K562 (cell line): Measurements from ENCODE around the gene MAP1LC3A. TPM values are rescaled to one million over a fixed set of nuclear protein-coding genes. Genes with fewer than 3 reads are reported as not detected.
A peak's percentile ranks its signal among the peaks of the same experiment; 100 is the strongest.

Experiments used
- ATAC-seq: fragments of 200-7000 bp; cut with Tn5 transposase; 3 replicates; pipeline ENCODE4 v1.9.1; 2020; ENCODE audit warnings: moderate library complexity
- BruUV-seq: library from RNA; stranded (reverse); fragments of 400-500 nt; replicated peaks from 2 replicates; lab custom pipeline; 2021; lab: Mats Ljungman, UMichigan
- CTCF ChIA-PET: fragments of 300-600 bp; formaldehyde crosslinking; extraction: SDS; loops from one replicate; lab custom pipeline; 2021; ENCODE audit warnings: low intra/inter-chr PET ratio; lab: Yijun Ruan, JAX
- POLR2A ChIA-PET: fragments of 300-600, 350-650 bp; sonication (Branson Sonifier 250); formaldehyde crosslinking; extraction: SDS; loops from one replicate; lab custom pipeline; 2021; ENCODE audit warnings: antibody characterized with exemption, inconsistent platforms; lab: Yijun Ruan, JAX
- DNase-seq, 4 experiments: peaks; one replicate each; pipeline versions ENCODE4 v3.0.0 to v3.0.0-alpha.2; 2011 to 2018; ENCODE audit warnings: low spot score in 3 of 4, mixed read lengths in 3 of 4; ENCODE audit errors: extremely low read depth in 1 of 4
- FAIRE-seq: peaks from 2 replicates; lab custom pipeline; 2011; peaks lifted over from hg19 to GRCh38; lab: Jason Lieb, UNC
- H2AFZ ChIP-seq: 2 replicates; pipeline ENCODE4 v1.6.0; 2011; ENCODE audit warnings: low read depth, low read length, control low read depth, inconsistent platforms
- H3K27ac ChIP-seq: fragments of 200-600 bp; 3 replicates; pipeline ENCODE4 v1.8.0; 2011; ENCODE audit warnings: low read depth, mild to moderate bottlenecking, control low read depth, inconsistent platforms, low read length, moderate library complexity, mixed read lengths; ENCODE audit errors: extremely low read depth
- H3K27me3 ChIP-seq, 2 experiments: fragments of 300-600 bp in 1 of 2; 2 replicates in 1 of 2; 3 replicates in 1 of 2; pipeline versions ENCODE4 v1.6.0 to v1.8.0; 2011; ENCODE audit warnings: inconsistent platforms in 2 of 2, low read length in 2 of 2, mild to moderate bottlenecking in 1 of 2, mixed read lengths in 1 of 2, moderate library complexity in 1 of 2; ENCODE audit not compliant: control insufficient read depth in 2 of 2, insufficient read depth in 2 of 2
- H3K36me3 ChIP-seq: fragments of 300-600 bp; 3 replicates; pipeline ENCODE4 v1.8.0; 2011; ENCODE audit warnings: mild to moderate bottlenecking, low read length, inconsistent platforms; ENCODE audit not compliant: control insufficient read depth, insufficient read depth
- H3K4me1 ChIP-seq, 2 experiments: fragments of 200-600 bp in 1 of 2; replicated peaks in 1 of 2; 2 replicates in 1 of 2; 3 replicates in 1 of 2; pipeline versions ENCODE4 v1.5.1 to v1.8.0; 2011; ENCODE audit warnings: inconsistent platforms in 2 of 2, low read length in 2 of 2, mild to moderate bottlenecking in 1 of 2, mixed read lengths in 1 of 2, moderate library complexity in 1 of 2; ENCODE audit not compliant: control insufficient read depth in 2 of 2, insufficient read depth in 2 of 2
- H3K4me2 ChIP-seq: 2 replicates; pipeline ENCODE4 v1.6.1; 2011; ENCODE audit warnings: low read length, control low read depth, inconsistent platforms, mixed read lengths; ENCODE audit not compliant: insufficient read depth
- H3K4me3 ChIP-seq: fragments of 200-600 bp; sonication (generic), shearing (Covaris generic); 2 replicates; pipeline ENCODE4 v1.5.1; 2016; ENCODE audit warnings: control low read depth, inconsistent platforms
- H3K79me2 ChIP-seq: fragments of 200-600 bp; 3 replicates; pipeline ENCODE4 v1.8.0; 2011; ENCODE audit warnings: low read length, inconsistent platforms; ENCODE audit not compliant: control insufficient read depth, insufficient read depth
- H3K9ac ChIP-seq, 2 experiments: 2 replicates each; pipeline versions ENCODE4 v1.6.0 to v1.6.1; 2011; ENCODE audit warnings: low read depth in 2 of 2, low read length in 2 of 2, control low read depth in 1 of 2, inconsistent platforms in 1 of 2, mild to moderate bottlenecking in 1 of 2, mixed read lengths in 1 of 2; ENCODE audit not compliant: insufficient read depth in 1 of 2
- H3K9me1 ChIP-seq: one replicate; pipeline ENCODE4 v1.6.0; 2011; ENCODE audit warnings: inconsistent platforms, mild to moderate bottlenecking, low read length, moderate library complexity; ENCODE audit not compliant: control insufficient read depth, insufficient read depth
- H3K9me3 ChIP-seq: replicated peaks from 2 replicates; pipeline ENCODE4 v1.5.1; 2011; ENCODE audit warnings: low read depth, low read length, inconsistent platforms; ENCODE audit not compliant: control insufficient read depth, insufficient read depth
- H4K20me1 ChIP-seq: replicated peaks from 2 replicates; pipeline ENCODE4 v1.6.1; 2011; ENCODE audit warnings: low read length, inconsistent platforms, mixed read lengths; ENCODE audit not compliant: control insufficient read depth, insufficient read depth
- ADNP ChIP-seq: fragments of 200-800 bp; sonication (Bioruptor generic); IDR thresholded peaks from 2 replicates; pipeline ENCODE4 v1.6.1; 2016; ENCODE audit warnings: missing genetic modification characterization, missing compliant biosample characterization
- BRCA1 ChIP-seq, 2 experiments: fragments of 450-650 bp in 1 of 2; sonication (generic) in 1 of 2; formaldehyde crosslinking in 1 of 2; IDR thresholded peaks; 2 replicates each; pipeline versions ENCODE4 v1.5.0 to v1.6.1; 2017 to 2020; ENCODE audit warnings: mild to moderate bottlenecking in 1 of 2, missing genetic modification reagents in 1 of 2
- CBX3 ChIP-seq, 2 experiments: IDR thresholded peaks; 1 replicate in 1 of 2; 2 replicates in 1 of 2; pipeline ENCODE4 v1.6.1; 2012; ENCODE audit warnings: inconsistent platforms in 2 of 2, low read length in 2 of 2, borderline replicate concordance in 1 of 2, control low read depth in 1 of 2
- E2F4 ChIP-seq: sonication (generic); formaldehyde crosslinking; IDR thresholded peaks from 2 replicates; pipeline ENCODE4 v1.8.0; 2022; ENCODE audit warnings: mild to moderate bottlenecking, low read depth, missing genetic modification reagents
- HNRNPUL1 ChIP-seq: fragments of 200-400 bp; formaldehyde crosslinking; IDR thresholded peaks from 2 replicates; pipeline ENCODE4 v1.6.1; 2017; ENCODE audit warnings: low read length
- MXI1 ChIP-seq: IDR thresholded peaks from 2 replicates; pipeline ENCODE4 v1.6.1; 2011; ENCODE audit warnings: low read depth, mild to moderate bottlenecking, improper control_type of control experiment, low read length
- NELFE ChIP-seq: IDR thresholded peaks from 2 replicates; pipeline ENCODE4 v1.6.1; 2011; ENCODE audit warnings: mild to moderate bottlenecking; ENCODE audit not compliant: insufficient read depth, insufficient read length
- POLR2AphosphoS2 ChIP-seq: IDR thresholded peaks from 2 replicates; pipeline ENCODE4 v1.6.1; 2012; ENCODE audit warnings: low read length, improper control_type of control experiment
- TAF15 ChIP-seq: fragments of 200-400 bp; formaldehyde crosslinking; IDR thresholded peaks from 2 replicates; pipeline ENCODE4 v1.6.1; 2017; ENCODE audit warnings: mild to moderate bottlenecking, low read depth, low read length, moderate library complexity
- TARDBP ChIP-seq: fragments of 450-650 bp; IDR thresholded peaks from 2 replicates; pipeline ENCODE4 v1.6.1; 2016
- ZNF121 ChIP-seq: sonication (generic); formaldehyde crosslinking; conservative IDR thresholded peaks from 2 replicates; pipeline ENCODE4 v1.8.0; 2022; ENCODE audit warnings: missing genetic modification reagents
- ZNF197 ChIP-seq: fragments of 200-800 bp; sonication (Bioruptor generic); IDR thresholded peaks from 2 replicates; pipeline ENCODE4 v1.6.1; 2016; ENCODE audit warnings: low read depth, missing genetic modification characterization, missing compliant biosample characterization
- ZNF3 ChIP-seq: fragments of 250-450 bp; sonication (Bioruptor Pico); IDR thresholded peaks from 2 replicates; pipeline ENCODE4 v1.5.0; 2021; ENCODE audit warnings: mild to moderate bottlenecking, moderate library complexity
- ZNF77 ChIP-seq: fragments of 250-450 bp; sonication (Bioruptor Pico); IDR thresholded peaks from 2 replicates; pipeline ENCODE4 v1.5.0; 2020
- whole genome bisulfite sequencing: fragments of 100-300 bp; shearing (Covaris generic); methylation state at CpG from one replicate; pipeline ENCODE4 v1.1.6; 2016; ENCODE audit warnings: low coverage, mixed read lengths; ENCODE audit not compliant: insufficient coverage; ENCODE audit errors: missing lambda C conversion rate; 5-methylcytosine and 5-hydroxymethylcytosine counted together
- in situ Hi-C: fragments of 300-500 bp; cut with MboI; formaldehyde crosslinking; loops from 4 replicates; pipeline ENCODE4 v1.15.0; 2018; ENCODE audit warnings: inconsistent platforms, mixed read lengths
- intact Hi-C: fragments of 100-400 bp; cut with micrococcal nuclease; formaldehyde crosslinking; loops from 2 replicates; pipeline ENCODE4 v1.14.2; 2022
- polyA plus RNA-seq, 8 experiments: library from polyadenylated mRNA; depleted of rRNA in 4 of 8; stranded (reverse) in 5 of 8; unstranded in 3 of 8; fragments of >200 nt; fragmentation: Nextera tagmentation in 2 of 8; fragmentation: Illumina TruSeq in 1 of 8; extraction: Ambion mirVana in 2 of 8; extraction: Trizol in 1 of 8; gene quantifications; 2 replicates each; pipeline versions ENCODE4 v1.2.1 to v1.2.3, GENCODE V29; 2011 to 2014; ENCODE audit warnings: inconsistent platforms in 1 of 8, missing spikeins in 1 of 8
- total RNA-seq, 7 experiments: library from RNA; depleted of rRNA in 6 of 7; stranded (reverse); fragments of >200 nt in 6 of 7; fragmentation: Illumina TruSeq in 2 of 7; extraction: Trizol in 2 of 7; gene quantifications; 2 replicates each; pipeline versions ENCODE4 v1.2.1 to v1.2.3, GENCODE V29; 2011 to 2021; ENCODE audit warnings: low replicate concordance in 1 of 7

MAP1LC3A gene
- total and polyA plus RNA-seq, 9 of the 15 experiments (the other 6 are each of a cell fraction or from before 2014, with no cell fraction given): 0.27 to 0.38 TPM; not detected in 7

- no peaks in the 10 kb centered on the region for H3K9me3 ChIP-seq
- 85% methylated on average over 10 of the region's 10 CpGs for WGBS
- H2AFZ ChIP-seq: no peak overlapping the region
- H3K79me2 ChIP-seq: no peaks in the 10 kb centered on the region
- no peak for ATAC-seq
- intact Hi-C loops (no loop called here), in situ Hi-C loops (no loop called here)
- no peaks in the 10 kb centered on the region for H4K20me1 ChIP-seq
- H3K27me3 ChIP-seq: no peaks in the 10 kb centered on the region
- no peak overlapping the region for H3K4me2 ChIP-seq
- POLR2A ChIA-PET: interaction anchor here (0.5 to 2.2 kb wide), 5 partner anchors 8 to 128 kb away, joined by 3 to 7 read pairs (median 3); no protein-coding TSS in a partner anchor
- CTCF ChIA-PET: no interaction called here
- H3K4me1 ChIP-seq: peaks cover 0 to 19% of the 10 kb centered on the region in 2 experiments; a peak in 2 of 5 replicates
- peaks cover 11% of the 10 kb centered on the region; the same call in 1 of the 3 replicates for H3K36me3 ChIP-seq
- peak overlapping the region in 1 of 2 experiments; percentile 4; a peak in 1 of 4 replicates for H3K9ac ChIP-seq
- H3K27ac ChIP-seq: no peak overlapping the region
- no peak for DNase-seq
- FAIRE-seq: no peak
- H3K9me1 ChIP-seq: no peaks in the 10 kb centered on the region
- TF ChIP-seq MXI1 (no peak), BRCA1 (IDR thresholded peaks at IDR 0.05) (no peak), BRCA1 (CRISPR knock-in tag; IDR thresholded peaks at IDR 0.05) (no peak), E2F4 (CRISPR knock-in tag) (no peak), NELFE (no peak), HNRNPUL1 (no peak), ZNF197 (CRISPR knock-in tag) (no peak), POLR2AphosphoS2 (no peak), ADNP (no peak), ZNF121 (CRISPR knock-in tag) (no peak), TARDBP (no peak), TAF15 (no peak), ZNF3 (CRISPR knock-in tag) (no peak), ZNF77 (no peak), CBX3 (IDR thresholded peaks at IDR 0.05; ENCODE audit: borderline replicate concordance in 1 of 2, low read length in 2 of 2) (no peak)
- BruUV-seq: no TSS peak
- H3K4me3 ChIP-seq: no peak overlapping the region
Observed at GRCh38 chr20:34561661-34562060, 3.1 kb downstream of the MAP1LC3A start.
